GM12878 (cell line): ENCODE data around the gene MCOLN1. TPM values are rescaled to one million over a fixed set of nuclear protein-coding genes. Genes with fewer than 3 reads are reported as not detected.

Experiments
- ATAC-seq: fragments of 200-7000 bp; cut with Tn5 transposase; 3 replicates; pipeline ENCODE4 v1.9.1; 2020; ENCODE audit warnings: mild to moderate bottlenecking, moderate library complexity
- BruUV-seq: library from RNA; stranded (reverse); fragments of 400-500 nt; replicated peaks from 2 replicates; lab custom pipeline; 2021; lab: Mats Ljungman, UMichigan
- CTCF ChIA-PET: fragments of 300-600 bp; sonication (Branson Sonifier 250); formaldehyde crosslinking; extraction: SDS; loops from one replicate; lab custom pipeline; 2021; ENCODE audit warnings: inconsistent platforms; lab: Yijun Ruan, JAX
- POLR2A ChIA-PET: fragments of 350-600 bp; formaldehyde crosslinking; extraction: SDS; loops from one replicate; lab custom pipeline; 2021; ENCODE audit warnings: inconsistent platforms; lab: Charles Lee
- RAD21 ChIA-PET: fragments of 300-600 bp; sonication (Branson Sonifier 250); formaldehyde crosslinking; loops from one replicate; lab custom pipeline; 2023; ENCODE audit warnings: antibody characterized with exemption; ENCODE audit not compliant: unreplicated experiment; lab: Charles Lee
- SMC1A ChIA-PET: fragments of 300-600 bp; sonication (Branson Sonifier 250); formaldehyde crosslinking; loops from one replicate; lab custom pipeline; 2023; ENCODE audit not compliant: unreplicated experiment, uncharacterized antibody; lab: Charles Lee
- DNase-seq: peaks from one replicate; pipeline ENCODE4 v3.0.0-alpha.2; 2011; ENCODE audit warnings: low read depth, low spot score
- FAIRE-seq: peaks from 3 replicates; lab custom pipeline; 2011; peaks lifted over from hg19 to GRCh38; lab: Jason Lieb, UNC
- H2AFZ ChIP-seq: 2 replicates; pipeline ENCODE4 v1.6.0; 2011; ENCODE audit warnings: low read depth, low read length, control low read depth; ENCODE audit not compliant: control insufficient read depth
- H3K27ac ChIP-seq: 2 replicates; pipeline ENCODE4 v1.5.1; 2011; ENCODE audit warnings: control low read depth; ENCODE audit not compliant: control insufficient read depth, insufficient read depth
- H3K27me3 ChIP-seq, 2 experiments: replicated peaks in 1 of 2; 2 replicates each; pipeline versions ENCODE4 v1.6.0 to v1.6.1; 2011; ENCODE audit warnings: low read length in 1 of 2; ENCODE audit not compliant: control insufficient read depth in 2 of 2, insufficient read depth in 2 of 2
- H3K36me3 ChIP-seq, 2 experiments: 2 replicates each; pipeline ENCODE4 v1.5.1; 2011; ENCODE audit warnings: low read length in 1 of 2; ENCODE audit not compliant: control insufficient read depth in 2 of 2, insufficient read depth in 2 of 2
- H3K4me1 ChIP-seq: 2 replicates; pipeline ENCODE4 v1.6.1; 2011; ENCODE audit warnings: mild to moderate bottlenecking, low read length, moderate library complexity, mixed read lengths; ENCODE audit not compliant: control insufficient read depth, insufficient read depth
- H3K4me2 ChIP-seq: 2 replicates; pipeline ENCODE4 v1.6.0; 2011; ENCODE audit warnings: control low read depth; ENCODE audit not compliant: control insufficient read depth, insufficient read depth
- H3K4me3 ChIP-seq: fragments of 200-600 bp; sonication (generic); 2 replicates; pipeline ENCODE4 v1.5.1; 2016
- H3K79me2 ChIP-seq: 2 replicates; pipeline ENCODE4 v1.6.0; 2011; ENCODE audit warnings: low read length; ENCODE audit not compliant: control insufficient read depth, insufficient read depth
- H3K9ac ChIP-seq: 2 replicates; pipeline ENCODE4 v1.8.0; 2011; ENCODE audit warnings: low read length, control low read depth, mixed read lengths; ENCODE audit not compliant: control insufficient read depth, insufficient read depth
- H3K9me3 ChIP-seq: replicated peaks from 3 replicates; pipeline ENCODE4 v1.5.1; 2011; ENCODE audit warnings: mild to moderate bottlenecking, low read length; ENCODE audit not compliant: control insufficient read depth, insufficient read depth
- H4K20me1 ChIP-seq: 2 replicates; pipeline ENCODE4 v1.6.0; 2011; ENCODE audit not compliant: control insufficient read depth, insufficient read depth
- BCL11A ChIP-seq: IDR thresholded peaks from 2 replicates; pipeline ENCODE4 v1.6.1; 2011; ENCODE audit warnings: low read depth, low read length
- HDAC2 ChIP-seq: fragments of 200-600 bp; sonication (generic); IDR thresholded peaks from 2 replicates; pipeline ENCODE4 v1.6.1; 2017
- IKZF1 ChIP-seq: fragments of 450-650 bp; conservative IDR thresholded peaks from 2 replicates; pipeline ENCODE4 v1.6.1; 2017; ENCODE audit warnings: antibody characterized with exemption, mild to moderate bottlenecking
- SMARCA5 ChIP-seq: fragments of 450-650 bp; IDR thresholded peaks from 2 replicates; pipeline ENCODE4 v1.6.1; 2017; ENCODE audit warnings: mild to moderate bottlenecking
- STAT1 ChIP-seq: fragments of 450-650 bp; conservative IDR thresholded peaks from 2 replicates; pipeline ENCODE4 v1.6.1; 2014; ENCODE audit warnings: antibody characterized with exemption, mild to moderate bottlenecking
- ZNF274 ChIP-seq: IDR thresholded peaks from one replicate; pipeline ENCODE4 v1.8.0; 2011; ENCODE audit not compliant: insufficient read length, insufficient read depth
- WGBS: methylation state at CpG from one replicate; pipeline ENCODE4 v1.1.6; 2016; ENCODE audit warnings: low lambda C conversion rate; ENCODE audit not compliant: insufficient replicate concordance, insufficient coverage; ENCODE audit errors: missing lambda C conversion rate; 5-methylcytosine and 5-hydroxymethylcytosine counted together
- in situ Hi-C: fragments of 300-500 bp; cut with MboI; formaldehyde crosslinking; loops from 9 replicates; pipeline ENCODE4 v1.14.3; 2018; ENCODE audit warnings: mixed read lengths
- intact Hi-C: fragments of 100-400 bp; cut with micrococcal nuclease; formaldehyde crosslinking; loops from one replicate; pipeline ENCODE4 v1.14.2; 2022; ENCODE audit not compliant: unreplicated experiment
- polyA plus RNA-seq, 11 experiments: library from polyadenylated mRNA; depleted of rRNA in 4 of 11; unstranded in 6 of 11; stranded (reverse) in 5 of 11; fragments of >200 nt; fragmentation: Nextera tagmentation in 4 of 11; fragmentation: Illumina TruSeq in 1 of 11; extraction: Ambion mirVana in 4 of 11; extraction: Trizol in 1 of 11; gene quantifications; 1 replicate in 1 of 11; 2 replicates in 10 of 11; pipeline versions ENCODE4 v1.2.1 to v1.2.3, GENCODE V29; 2011 to 2016; ENCODE audit warnings: inconsistent platforms in 2 of 11, missing spikeins in 2 of 11, low read depth in 1 of 11
- total RNA-seq, 4 experiments: library from RNA; depleted of rRNA in 3 of 4; stranded (reverse); fragments of >200 nt in 3 of 4; fragmentation: Illumina TruSeq in 1 of 4; extraction: Trizol in 1 of 4; gene quantifications; 2 replicates each; pipeline versions ENCODE4 v1.2.1 to v1.2.3, GENCODE V29; 2013 to 2021
- TF ChIP-seq, protein P1 (sequence below): fragments of 450-650 bp; formaldehyde crosslinking; IDR thresholded peaks from 2 replicates; pipeline ENCODE4 v1.4.0; 2022; ENCODE audit warnings: mild to moderate bottlenecking, moderate library complexity
- TF ChIP-seq, protein P2 (sequence below): fragments of 450-650 bp; IDR thresholded peaks from 2 replicates; pipeline ENCODE4 v1.6.1; 2018; ENCODE audit warnings: borderline replicate concordance, mild to moderate bottlenecking; ENCODE audit not compliant: partially characterized antibody

Gene MCOLN1
- total and polyA plus RNA-seq, 10 of the 15 experiments (the other 5 are each of a cell fraction or from before 2014, with no cell fraction given): 0.42 to 15.6 (median 4.9) TPM

DNA sequence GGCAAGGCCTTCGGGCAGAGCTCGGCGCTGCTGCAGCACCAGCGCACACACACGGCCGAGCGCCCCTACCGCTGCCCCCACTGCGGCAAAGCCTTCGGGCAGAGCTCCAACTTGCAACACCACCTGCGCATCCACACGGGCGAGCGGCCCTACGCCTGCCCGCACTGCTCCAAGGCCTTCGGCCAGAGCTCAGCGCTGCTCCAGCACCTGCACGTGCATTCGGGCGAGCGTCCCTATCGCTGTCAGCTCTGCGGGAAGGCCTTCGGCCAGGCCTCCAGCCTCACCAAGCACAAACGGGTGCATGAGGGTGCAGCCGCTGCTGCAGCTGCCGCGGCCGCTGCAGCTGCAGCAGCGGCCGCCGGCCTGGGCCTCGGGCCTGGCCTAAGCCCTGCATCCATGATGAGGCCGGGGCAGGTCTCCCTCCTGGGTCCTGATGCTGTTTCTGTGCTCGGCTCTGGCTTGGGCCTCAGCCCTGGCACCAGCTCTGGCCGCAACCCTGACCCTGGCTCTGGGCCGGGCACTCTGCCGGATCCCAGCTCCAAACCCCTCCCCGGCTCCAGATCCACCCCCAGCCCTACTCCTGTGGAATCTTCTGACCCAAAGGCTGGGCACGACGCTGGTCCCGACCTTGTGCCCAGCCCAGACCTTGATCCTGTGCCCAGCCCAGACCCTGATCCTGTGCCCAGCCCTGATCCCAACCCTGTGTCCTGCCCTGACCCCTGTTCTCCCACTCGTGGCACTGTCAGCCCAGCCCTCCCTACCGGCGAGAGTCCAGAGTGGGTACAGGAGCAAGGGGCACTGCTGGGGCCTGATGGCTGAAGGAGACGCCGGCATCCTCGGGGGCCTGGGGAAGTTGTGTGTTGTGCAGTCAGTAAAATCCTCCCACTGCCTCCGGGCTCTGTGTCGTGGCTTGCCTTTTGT, 2.0 kb upstream of the MCOLN1 start:
- no peak overlapping the region for H3K9ac ChIP-seq
- 72% methylated on average over 47 of the region's 51 CpGs for WGBS

More for the DNA sequence above, 2.0 kb upstream of the MCOLN1 start:
- peaks cover 4% of the 10 kb centered on the region; the same call in 1 of the 2 replicates for H3K4me1 ChIP-seq
- no peak for DNase-seq
- CTCF ChIA-PET: interaction anchor here (2.4 kb wide), 1 partner anchor 48 kb away, joined by 6 read pairs; no protein-coding TSS in a partner anchor
- H3K4me2 ChIP-seq: no peak overlapping the region
- no peaks in the 10 kb centered on the region for H4K20me1 ChIP-seq
- RAD21 ChIA-PET: no interaction called here
- SMC1A ChIA-PET: no interaction called here
- no peak overlapping the region for H3K27ac ChIP-seq
- intact Hi-C loops: no loop called here
- peaks cover 2 to 3% of the 10 kb centered on the region in 2 experiments; a peak in 2 of 4 replicates for H3K27me3 ChIP-seq
- H3K4me3 ChIP-seq: no peak overlapping the region
- POLR2A ChIA-PET: interaction anchor here (0.7 to 3.2 kb wide), 2 partner anchors 14 to 209 kb away, joined by 4 to 28 read pairs; partner anchors contain the start of gene PNPLA6
- ATAC-seq: no peak
- no peak for TF ChIP-seq BCL11A
- no peak for TF ChIP-seq IKZF1
- TF ChIP-seq SMARCA5: no peak
- no peak for TF ChIP-seq STAT1
- TF ChIP-seq HDAC2: no peak
- TF ChIP-seq, protein P1, sequence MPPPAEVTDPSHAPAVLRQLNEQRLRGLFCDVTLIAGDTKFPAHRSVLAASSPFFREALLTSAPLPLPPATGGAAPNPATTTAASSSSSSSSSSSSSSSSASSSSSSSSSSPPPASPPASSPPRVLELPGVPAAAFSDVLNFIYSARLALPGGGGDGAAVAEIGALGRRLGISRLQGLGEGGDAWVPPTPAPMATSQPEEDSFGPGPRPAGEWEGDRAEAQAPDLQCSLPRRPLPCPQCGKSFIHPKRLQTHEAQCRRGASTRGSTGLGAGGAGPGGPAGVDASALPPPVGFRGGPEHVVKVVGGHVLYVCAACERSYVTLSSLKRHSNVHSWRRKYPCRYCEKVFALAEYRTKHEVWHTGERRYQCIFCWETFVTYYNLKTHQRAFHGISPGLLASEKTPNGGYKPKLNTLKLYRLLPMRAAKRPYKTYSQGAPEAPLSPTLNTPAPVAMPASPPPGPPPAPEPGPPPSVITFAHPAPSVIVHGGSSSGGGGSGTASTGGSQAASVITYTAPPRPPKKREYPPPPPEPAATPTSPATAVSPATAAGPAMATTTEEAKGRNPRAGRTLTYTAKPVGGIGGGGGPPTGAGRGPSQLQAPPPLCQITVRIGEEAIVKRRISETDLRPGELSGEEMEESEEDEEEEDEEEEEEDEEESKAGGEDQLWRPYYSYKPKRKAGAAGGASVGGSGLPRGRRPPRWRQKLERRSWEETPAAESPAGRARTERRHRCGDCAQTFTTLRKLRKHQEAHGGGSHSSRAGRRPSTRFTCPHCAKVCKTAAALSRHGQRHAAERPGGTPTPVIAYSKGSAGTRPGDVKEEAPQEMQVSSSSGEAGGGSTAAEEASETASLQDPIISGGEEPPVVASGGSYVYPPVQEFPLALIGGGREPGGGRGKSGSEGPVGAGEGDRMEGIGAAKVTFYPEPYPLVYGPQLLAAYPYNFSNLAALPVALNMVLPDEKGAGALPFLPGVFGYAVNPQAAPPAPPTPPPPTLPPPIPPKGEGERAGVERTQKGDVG: no peak
- TF ChIP-seq ZNF274: no peak
- TF ChIP-seq, protein P2, sequence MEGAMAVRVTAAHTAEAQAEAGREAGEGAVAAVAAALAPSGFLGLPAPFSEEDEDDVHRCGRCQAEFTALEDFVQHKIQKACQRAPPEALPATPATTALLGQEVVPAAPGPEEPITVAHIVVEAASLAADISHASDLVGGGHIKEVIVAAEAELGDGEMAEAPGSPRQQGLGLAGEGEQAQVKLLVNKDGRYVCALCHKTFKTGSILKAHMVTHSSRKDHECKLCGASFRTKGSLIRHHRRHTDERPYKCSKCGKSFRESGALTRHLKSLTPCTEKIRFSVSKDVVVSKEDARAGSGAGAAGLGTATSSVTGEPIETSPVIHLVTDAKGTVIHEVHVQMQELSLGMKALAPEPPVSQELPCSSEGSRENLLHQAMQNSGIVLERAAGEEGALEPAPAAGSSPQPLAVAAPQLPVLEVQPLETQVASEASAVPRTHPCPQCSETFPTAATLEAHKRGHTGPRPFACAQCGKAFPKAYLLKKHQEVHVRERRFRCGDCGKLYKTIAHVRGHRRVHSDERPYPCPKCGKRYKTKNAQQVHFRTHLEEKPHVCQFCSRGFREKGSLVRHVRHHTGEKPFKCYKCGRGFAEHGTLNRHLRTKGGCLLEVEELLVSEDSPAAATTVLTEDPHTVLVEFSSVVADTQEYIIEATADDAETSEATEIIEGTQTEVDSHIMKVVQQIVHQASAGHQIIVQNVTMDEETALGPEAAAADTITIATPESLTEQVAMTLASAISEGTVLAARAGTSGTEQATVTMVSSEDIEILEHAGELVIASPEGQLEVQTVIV: no peak
- H3K79me2 ChIP-seq: no peaks in the 10 kb centered on the region
- in situ Hi-C loops: no loop called here
- H2AFZ ChIP-seq: no peak overlapping the region
- no peaks in the 10 kb centered on the region for H3K36me3 ChIP-seq
- no peak for FAIRE-seq
- no peaks in the 10 kb centered on the region for H3K9me3 ChIP-seq
- no TSS peak for BruUV-seq
